ENCODE measurements around the gene OR8K1. TPM values are rescaled to one million over a fixed set of nuclear protein-coding genes. Genes with fewer than 3 reads are reported as not detected.

OR8K1 gene
- not detected in 2 replicates for total RNA-seq

DNA sequence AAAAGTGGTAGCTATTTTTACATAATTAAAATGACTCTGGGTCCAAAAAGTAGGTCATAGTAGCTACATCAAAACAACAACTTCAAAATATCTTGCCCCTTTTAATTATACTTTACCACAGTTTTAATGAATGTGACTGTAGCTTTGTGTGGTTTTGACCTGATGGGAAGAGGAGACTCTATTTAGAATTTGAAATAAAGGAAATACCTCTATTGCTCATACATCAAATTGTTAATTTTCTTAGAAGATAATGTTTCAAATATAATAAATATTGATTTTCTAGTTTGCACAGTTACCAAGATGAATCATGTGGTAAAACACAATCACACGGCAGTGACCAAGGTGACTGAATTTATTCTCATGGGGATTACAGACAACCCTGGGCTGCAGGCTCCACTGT lies at the start of gene OR8K1:
Gene OR8K1, plus strand, starts transcription at position 301 of the 400 bp plus-strand sequence. Its CDS starts 0 bp downstream, at position 301.

DNA sequence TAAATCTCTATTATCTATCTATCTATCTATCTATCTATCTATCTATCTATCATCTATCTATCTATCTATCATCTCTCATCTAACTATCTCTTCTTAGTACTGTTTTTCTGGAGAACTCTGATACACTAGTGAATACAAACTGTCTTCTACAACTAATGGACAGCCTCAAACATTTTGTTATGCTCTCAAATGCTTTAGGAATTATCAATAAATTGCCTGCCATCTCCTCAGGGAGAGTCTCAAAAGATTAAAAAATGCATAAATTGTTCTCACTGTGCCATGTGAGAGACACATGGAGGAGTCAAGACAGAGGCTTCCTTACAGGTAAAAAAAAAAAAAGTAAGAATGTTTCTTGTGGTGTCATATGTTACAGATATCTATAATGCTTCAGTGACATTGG lies 31.0 kb upstream of the OR8K1 start, which contains the start of gene OR8K3:
Gene OR8K3, plus strand, starts transcription at position 301 of the 400 bp plus-strand sequence. CDS start 3,163 bp downstream, outside the sequence.

DNA sequence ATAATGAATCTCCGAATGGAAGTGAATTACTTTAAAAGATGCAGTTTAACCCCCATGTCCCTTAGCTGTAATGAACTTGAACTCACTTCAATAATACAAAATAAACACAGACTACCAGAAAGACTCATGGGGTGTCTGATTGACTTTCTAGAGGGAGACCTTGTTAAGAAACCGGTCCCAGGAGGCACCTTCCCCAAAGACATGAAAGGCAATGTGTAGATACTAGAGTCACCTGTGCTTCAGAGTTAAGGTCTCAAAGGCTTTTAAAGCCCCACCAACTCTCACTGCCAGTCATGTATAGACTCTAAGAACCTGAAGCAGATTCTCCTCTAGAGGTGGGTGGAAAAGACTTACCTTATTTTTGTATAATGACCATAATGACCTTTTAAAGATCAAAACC lies 8.2 kb downstream of the OR8K1 start, which contains the start of gene OR8J1:
Gene OR8J1, plus strand, starts transcription at position 301 of the 400 bp plus-strand sequence. CDS start 5,956 bp downstream, outside the sequence.

DNA sequence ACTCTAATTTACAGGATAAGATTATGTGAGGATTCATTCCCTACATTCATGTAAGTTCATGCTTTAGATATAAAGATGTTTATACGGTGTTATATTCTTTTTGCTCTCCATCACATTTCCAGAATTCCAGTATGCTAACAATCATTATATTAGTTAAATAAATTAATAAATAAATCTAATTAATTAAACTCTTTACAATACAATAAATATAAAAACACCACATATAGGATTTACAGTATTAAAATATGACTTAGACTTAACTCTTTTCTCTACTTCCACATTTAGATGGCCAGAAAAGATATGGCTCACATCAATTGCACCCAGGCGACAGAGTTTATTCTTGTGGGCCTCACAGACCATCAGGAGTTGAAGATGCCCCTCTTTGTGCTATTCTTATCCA lies 29.5 kb downstream of the OR8K1 start, which contains the start of gene OR8U1:
Gene OR8U1, plus strand, starts transcription at position 301 of the 400 bp plus-strand sequence. Its CDS starts 0 bp downstream, at position 301.

Other genes starting within 250 kb of the OR8K1 start
- not detected in 2 replicates for gene OR8H2, start 242.4 kb upstream of the OR8K1 start, total RNA-seq
- gene OR8H3, start 223.7 kb upstream of the OR8K1 start, total RNA-seq: not detected in 2 replicates
- gene OR8J3, start 205.8 kb upstream of the OR8K1 start, total RNA-seq: not detected in 2 replicates
- gene OR8K5, start 185.7 kb upstream of the OR8K1 start, total RNA-seq: not detected in 2 replicates
- not detected in 2 replicates for gene OR5J2, start 169.4 kb upstream of the OR8K1 start, total RNA-seq
- gene OR5T2, start 111.8 kb upstream of the OR8K1 start, total RNA-seq: not detected in 2 replicates
- gene OR5T3, start 93.8 kb upstream of the OR8K1 start, total RNA-seq: not detected in 2 replicates
- gene OR5T1, start 71.9 kb upstream of the OR8K1 start, total RNA-seq: not detected in 2 replicates
- not detected in 2 replicates for gene OR8H1, start 53.8 kb upstream of the OR8K1 start, total RNA-seq
- gene OR8K3, start 30.9 kb upstream of the OR8K1 start, total RNA-seq: not detected in 2 replicates
- not detected in 2 replicates for gene OR8J1, start 8.3 kb downstream of the OR8K1 start, total RNA-seq
- not detected in 2 replicates for gene OR8U1, start 29.6 kb downstream of the OR8K1 start, total RNA-seq
- not detected in 2 replicates for gene OR5AL1, start 66.7 kb downstream of the OR8K1 start, total RNA-seq
- not detected in 2 replicates for gene OR5M3, start 127.3 kb downstream of the OR8K1 start, total RNA-seq
- gene OR5M8, start 145.3 kb downstream of the OR8K1 start, total RNA-seq: not detected in 2 replicates
- not detected in 2 replicates for gene OR5M11, start 197.2 kb downstream of the OR8K1 start, total RNA-seq
- not detected in 2 replicates for gene OR5M10, start 231.7 kb downstream of the OR8K1 start, total RNA-seq

Data from cardiac ventricle fibroblast (primary cell).